NCI-H526 (cell line): Measurements from ENCODE around the gene TTC7B.

Experiments
- DNase-seq, 2 experiments: peaks; one replicate each; lab custom pipeline; 2025; lab: John Stamatoyannopoulos, UW

Gene TTC7B

GRCh38 chr14:90576581-90576980 is 239.6 kb downstream of the TTC7B start:
- DNase-seq, result no peak

- DNase-seq, result no peak
Measured at GRCh38 chr14:90575781-90576180, 240.4 kb downstream of the TTC7B start.

- DNase-seq, result no peak
Measured at GRCh38 chr14:90575336-90575735, 240.9 kb downstream of the TTC7B start.

GRCh38 chr14:90574188-90575131 is 241.8 kb downstream of the TTC7B start:
- peak; percentile 54 to 73 for DNase-seq

GRCh38 chr14:90573385-90574105 is 242.7 kb downstream of the TTC7B start:
- no peak for DNase-seq

- no peak for DNase-seq
Measured at GRCh38 chr14:90572441-90573150, 243.6 kb downstream of the TTC7B start.

GRCh38 chr14:90571149-90571947 is 244.9 kb downstream of the TTC7B start:
- no peak for DNase-seq

GRCh38 chr14:90570461-90570860 is 245.8 kb downstream of the TTC7B start:
- no peak for DNase-seq

- no peak for DNase-seq
Measured at GRCh38 chr14:90569606-90570387, 246.4 kb downstream of the TTC7B start.

- no peak for DNase-seq
Measured at GRCh38 chr14:90569201-90569600, 247.0 kb downstream of the TTC7B start.

GRCh38 chr14:90568405-90568804 is 247.8 kb downstream of the TTC7B start:
- no peak for DNase-seq

GRCh38 chr14:90567991-90568390 is 248.2 kb downstream of the TTC7B start:
- DNase-seq, result no peak

- DNase-seq, result no peak
Measured at GRCh38 chr14:90567191-90567590, 249.0 kb downstream of the TTC7B start.

- no peak for DNase-seq
Measured at GRCh38 chr14:90566481-90566880, 249.7 kb downstream of the TTC7B start.

- no peak for DNase-seq
Measured at GRCh38 chr14:90564496-90564895, 251.7 kb downstream of the TTC7B start.

- no peak for DNase-seq
Measured at GRCh38 chr14:90562652-90563051, 253.6 kb downstream of the TTC7B start.

GRCh38 chr14:90561920-90562319 is 254.3 kb downstream of the TTC7B start:
- DNase-seq, result no peak

GRCh38 chr14:90560991-90561390 is 255.2 kb downstream of the TTC7B start:
- DNase-seq, result no peak

GRCh38 chr14:90560558-90560957 is 255.7 kb downstream of the TTC7B start:
- no peak for DNase-seq

GRCh38 chr14:90559811-90560492 is 256.3 kb downstream of the TTC7B start:
- DNase-seq, result no peak
